ENCODE measurements around the gene EFHD2. TPM values are rescaled to one million over a fixed set of nuclear protein-coding genes. Genes with fewer than 3 reads are reported as not detected.

EFHD2 gene
- total and polyA plus RNA-seq, 2 of the 8 experiments (the other 6 are each of a cell fraction or from before 2014, with no cell fraction given), result 24.4 to 25.1 TPM

DNA sequence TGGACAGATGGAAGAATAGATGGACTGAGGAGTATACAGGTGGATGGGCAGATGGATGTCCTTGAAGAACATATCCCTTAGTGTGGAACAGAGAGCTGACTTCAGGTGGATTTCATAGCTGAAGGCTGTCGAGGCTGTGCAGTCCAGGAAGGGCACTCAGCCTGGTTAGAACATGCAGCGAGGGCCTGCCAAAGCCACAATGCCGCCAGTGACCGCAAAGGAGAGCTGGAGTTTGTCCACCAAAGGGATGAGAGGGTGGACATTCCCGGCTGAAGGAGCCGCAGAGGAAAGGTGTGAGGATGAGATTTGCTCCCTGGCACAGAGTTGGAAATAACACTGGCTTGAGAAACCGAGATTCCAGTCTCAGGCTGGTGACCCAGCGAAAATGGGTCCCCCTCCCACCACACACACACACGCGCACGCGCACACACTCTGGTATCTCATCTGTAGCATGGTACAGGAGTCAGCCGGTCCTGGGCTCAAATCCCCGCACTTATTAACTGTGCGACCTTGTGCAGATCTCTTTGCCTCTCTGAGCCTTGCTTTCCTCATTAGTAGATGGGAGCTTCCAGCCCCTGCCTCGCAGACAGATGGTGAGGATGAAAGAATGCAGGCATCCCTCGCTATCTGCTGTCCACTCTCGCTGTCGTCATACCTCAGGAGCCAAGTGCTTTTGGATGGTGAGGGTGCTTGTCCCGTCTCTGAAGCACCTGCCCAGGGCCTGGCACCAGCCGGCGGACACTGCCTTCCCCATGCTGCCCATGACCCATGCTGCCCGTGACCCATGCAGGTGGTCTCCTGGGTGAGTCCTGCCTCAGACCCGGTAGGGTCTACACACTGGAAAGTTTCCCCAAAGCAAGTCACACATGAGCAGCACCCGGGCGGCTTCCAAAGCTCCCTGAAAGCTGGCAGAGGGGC lies 26.8 kb upstream of the EFHD2 start:
- H2BK20ac ChIP-seq (ENCODE audit: low read length), result peak overlapping the region; percentile 100; the same call in 1 of the 2 replicates
- H3K56ac ChIP-seq (replicated peaks; ENCODE audit: insufficient read length, low read depth, low read length), result no peak overlapping the region
- H3K23ac ChIP-seq (ENCODE audit: insufficient read length), result no peak overlapping the region
- H2BK12ac ChIP-seq (ENCODE audit: low read depth, low read length), result peak overlapping the region; percentile 99; the same call in 1 of the 2 replicates
- H3K18ac ChIP-seq (ENCODE audit: extremely low read depth, low read length), result peak overlapping the region; percentile 27; the same call in 1 of the 2 replicates
- no peak overlapping the region for H3K14ac ChIP-seq (ENCODE audit: insufficient read length)
- H2BK120ac ChIP-seq (replicated peaks; ENCODE audit: low read depth, low read length), result no peak overlapping the region
- peaks cover 7% of the 10 kb centered on the region for H3K23me2 ChIP-seq (ENCODE audit: low read depth, low read length)
- CTCF ChIA-PET (ENCODE audit: partially characterized antibody), result interaction anchor here (0.6 to 1.2 kb wide), 5 partner anchors 8 to 58 kb away, joined by 3 to 7 read pairs (median 4); no protein-coding TSS in a partner anchor
- no peak overlapping the region for H4K8ac ChIP-seq (ENCODE audit: extremely low read depth, insufficient read depth, low read length)
- H4K91ac ChIP-seq (replicated peaks; ENCODE audit: insufficient read length, low read length), result peak overlapping the region; percentile 27
- no peak overlapping the region; a peak in 1 of 4 replicates for H3K4me2 ChIP-seq (ENCODE audit: insufficient read depth in 1 of 2, low read depth in 2 of 2, low read length in 2 of 2)
- H3K27ac ChIP-seq (ENCODE audit: low read depth, low read length), result no peak overlapping the region
- H3K9me3 ChIP-seq (ENCODE audit: insufficient read depth in 2 of 2, low read depth in 1 of 2, low read length in 1 of 2), result no peaks in the 10 kb centered on the region
- H3K27me3 ChIP-seq (replicated peaks in 1 of 4; ENCODE audit: control insufficient read depth in 3 of 4, extremely low read depth in 1 of 4, insufficient read depth in 3 of 4, low read length in 3 of 4), result peaks cover 3 to 46% (median 39%) of the 10 kb centered on the region in 4 experiments
- H3K79me2 ChIP-seq (ENCODE audit: control insufficient read depth in 1 of 2, insufficient read depth in 2 of 2, low read length in 2 of 2), result no peaks in the 10 kb centered on the region
- H3K36me3 ChIP-seq (ENCODE audit: control insufficient read depth in 2 of 4, insufficient read depth in 4 of 4, low read length in 3 of 4), result no peaks in the 10 kb centered on the region; a peak in 1 of 8 replicates
- peaks cover 18 to 28% (median 19%) of the 10 kb centered on the region in 4 experiments for H3K4me1 ChIP-seq (replicated peaks in 1 of 4; ENCODE audit: control insufficient read depth in 3 of 4, insufficient read depth in 4 of 4, low read length in 3 of 4)
- 86% methylated on average over 26 of the region's 26 CpGs; no CpG with 5 or more reads in 1 of the 2 experiments for WGBS, 2 experiments (ENCODE audit: extremely low coverage in 1 of 2, insufficient coverage in 1 of 2, insufficient read length in 1 of 2, insufficient replicate concordance in 2 of 2, low coverage in 1 of 2, low lambda C conversion rate in 2 of 2, missing lambda C conversion rate in 1 of 2)
- no peak overlapping the region for H3K4ac ChIP-seq (replicated peaks; ENCODE audit: insufficient read length, low read depth, low read length)
- H2BK5ac ChIP-seq (ENCODE audit: low read depth, low read length), result 0 out of 2 replicates have a peak overlapping the region, but pooled peaks have one; percentile 72
- H4K5ac ChIP-seq (ENCODE audit: insufficient read length, low read depth, low read length), result no peak overlapping the region
- DNase-seq (ENCODE audit: low read depth in 1 of 2, low spot score in 2 of 2), result no peak
- no peaks in the 10 kb centered on the region for H3K79me1 ChIP-seq (ENCODE audit: low read depth, low read length)
- H2BK15ac ChIP-seq (ENCODE audit: low read length), result peak overlapping the region; percentile 83; the same call in 1 of the 2 replicates
- H4K20me1 ChIP-seq (replicated peaks in 1 of 2; ENCODE audit: control insufficient read depth in 1 of 2, insufficient read depth in 2 of 2, low read length in 2 of 2), result no peaks in the 10 kb centered on the region
- POLR2A ChIA-PET (ENCODE audit: partially characterized antibody), result interaction anchor here (1.5 kb wide), 1 partner anchor 41 kb away, joined by 3 read pairs; no protein-coding TSS in a partner anchor
- no peak overlapping the region for H2AFZ ChIP-seq (ENCODE audit: low read length)
- H2AK5ac ChIP-seq (ENCODE audit: low read depth, low read length), result peak overlapping the region; percentile 87; the same call in 1 of the 2 replicates
- H3K9ac ChIP-seq (replicated peaks in 1 of 4; ENCODE audit: extremely low read depth in 1 of 4, low read depth in 3 of 4, low read length in 3 of 4), result no peak overlapping the region
- no peak overlapping the region for H3K4me3 ChIP-seq (ENCODE audit: extremely low read depth in 1 of 4, insufficient read depth in 2 of 4, low read depth in 3 of 4, low read length in 4 of 4)
- no peak for FAIRE-seq
- TF ChIP-seq, protein P1, sequence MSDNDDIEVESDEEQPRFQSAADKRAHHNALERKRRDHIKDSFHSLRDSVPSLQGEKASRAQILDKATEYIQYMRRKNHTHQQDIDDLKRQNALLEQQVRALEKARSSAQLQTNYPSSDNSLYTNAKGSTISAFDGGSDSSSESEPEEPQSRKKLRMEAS (IDR thresholded peaks at IDR 0.05), result no peak
- no peak for TF ChIP-seq SRF (IDR thresholded peaks at IDR 0.05; ENCODE audit: low read depth, low read length)
- TF ChIP-seq TAF7 (optimal IDR thresholded peaks at IDR 0.05; ENCODE audit: borderline replicate concordance, low read depth, low read length), result no peak
- TF ChIP-seq JUND (IDR thresholded peaks at IDR 0.05; ENCODE audit: low read length), result no peak
- no peak for TF ChIP-seq ASH2L (IDR thresholded peaks at IDR 0.05; ENCODE audit: low read length)
- no peak for TF ChIP-seq CTBP2 (IDR thresholded peaks at IDR 0.05; ENCODE audit: borderline replicate concordance, insufficient read depth, insufficient read length, low read length)
- no peak for TF ChIP-seq HDAC6 (IDR thresholded peaks at IDR 0.05; ENCODE audit: low read depth, low read length)
- TF ChIP-seq GABPA (IDR thresholded peaks at IDR 0.05; ENCODE audit: borderline replicate concordance, insufficient read depth, low read length), result no peak
- no peak for TF ChIP-seq RBBP5 (IDR thresholded peaks at IDR 0.05; ENCODE audit: borderline replicate concordance, low read depth, low read length)
- TF ChIP-seq SIN3A (conservative IDR thresholded peaks at IDR 0.05 in 1 of 2, IDR thresholded peaks at IDR 0.05 in 1 of 2; ENCODE audit: low read depth in 1 of 2, low read length in 2 of 2), result no peak

All from H1 (cell line).